Measurements from ENCODE around the gene PDK2. TPM values are rescaled to one million over a fixed set of nuclear protein-coding genes. Genes with fewer than 3 reads are reported as not detected.

Gene PDK2
- total and polyA plus RNA-seq, 2 of the 4 experiments (the other 2 are of a cell fraction): 26.7 to 104 TPM

GRCh38 chr17:50107790-50108414 is 12.8 kb downstream of the PDK2 start:
- Histone ChIP-seq H2AK9ac (replicated peaks; ENCODE audit: low read depth, low read length, poor library complexity) (peak overlapping the region; percentile 31), H3K23ac (ENCODE audit: low read depth, low read length) (no peak overlapping the region), H2BK15ac (ENCODE audit: low read depth, low read length) (no peak overlapping the region), H4K20me1 (ENCODE audit: insufficient read depth, low read length) (no peaks in the 10 kb centered on the region), H4K8ac (ENCODE audit: low read depth in 2 of 2, low read length in 2 of 2) (no peak overlapping the region), H3K14ac (replicated peaks; ENCODE audit: low read depth, low read length) (no peak overlapping the region), H2BK120ac (ENCODE audit: low read depth, low read length) (no peak overlapping the region), H3K4ac (ENCODE audit: low read depth, low read length) (no peak overlapping the region), H3K9me1 (ENCODE audit: insufficient read depth, low read length) (peaks cover 6% of the 10 kb centered on the region), H3K4me1 (ENCODE audit: control insufficient read depth, insufficient read depth, low read length) (peaks cover 3% of the 10 kb centered on the region), H3K18ac (ENCODE audit: low read depth, low read length) (no peak overlapping the region), H3K36me3 (ENCODE audit: control insufficient read depth, insufficient read depth, low read length) (peaks cover 28% of the 10 kb centered on the region; the same call in 1 of the 2 replicates), H2BK5ac (ENCODE audit: low read depth, low read length, poor library complexity, severe bottlenecking) (no peak overlapping the region), H4K5ac (ENCODE audit: low read depth, low read length) (no peak overlapping the region), H3K56ac (ENCODE audit: extremely low read depth, insufficient read depth, low read length) (no peak overlapping the region), H3K27ac (ENCODE audit: insufficient read depth, low read length) (no peak overlapping the region), H3K9me3 (ENCODE audit: control insufficient read depth, insufficient read depth, low read length) (no peaks in the 10 kb centered on the region), H3K79me1 (ENCODE audit: low read depth in 1 of 2, low read length in 2 of 2) (no peaks in the 10 kb centered on the region), H3K4me2 (ENCODE audit: low read depth, low read length) (no peak overlapping the region), H4K91ac (ENCODE audit: insufficient read depth, low read depth, low read length) (no peak overlapping the region), H2BK20ac (ENCODE audit: low read depth, low read length) (no peak overlapping the region), H2AK5ac (ENCODE audit: low read depth, low read length) (0 out of 2 replicates have a peak overlapping the region, but pooled peaks have one; percentile 49), H2AFZ (replicated peaks; ENCODE audit: low read length, poor library complexity) (peak overlapping the region; percentile 4), H3K27me3 (ENCODE audit: control insufficient read depth, insufficient read depth, low read length) (no peaks in the 10 kb centered on the region), H3K4me3 (ENCODE audit: insufficient read depth, low read depth, low read length) (no peak overlapping the region), H3K9ac (ENCODE audit: low read depth, low read length) (no peak overlapping the region)
- TF ChIP-seq CTCF (conservative IDR thresholded peaks at IDR 0.05; ENCODE audit: low read depth, low read length) (no peak), FOS (IDR thresholded peaks at IDR 0.05; ENCODE audit: low read depth, low read length) (peak; percentile 59; the same call in 1 of the 2 replicates)
- in situ Hi-C loops (cut with MboI; ENCODE audit: low sequenced_read_pairs): no loop called here
- ChIA-PET CTCF (interaction anchor here (1.2 to 2.1 kb wide), 2 partner anchors 9 to 14 kb away, joined by 3 to 7 read pairs; no protein-coding TSS in a partner anchor), POLR2A (ENCODE audit: unreplicated experiment) (interaction anchor here (0.7 kb wide), 1 partner anchor 9 kb away, joined by 4 read pairs; no protein-coding TSS in a partner anchor)
- DNase-seq (peak; percentile 69), ATAC-seq (ENCODE audit: low read depth) (peak; percentile 70)
- dilution Hi-C loops (cut with HindIII; ENCODE audit: low sequenced_read_pairs, unreplicated experiment): no loop called here
- WGBS, 2 experiments (ENCODE audit: extremely low coverage in 2 of 2, insufficient read length in 1 of 2): no CpG with 5 or more reads among the region's 10 CpGs
- no TSS peak for BruUV-seq (replicated peaks)
- intact Hi-C loops (cut with micrococcal nuclease): no loop called here
